Endodermal cell (in vitro differentiated cells): Measurements from ENCODE around the gene SMARCA2. TPM values are rescaled to one million over a fixed set of nuclear protein-coding genes. Genes with fewer than 3 reads are reported as not detected.

Source experiments
- DNase-seq: peaks from one replicate; pipeline ENCODE4 v3.0.0-alpha.2; 2017
- H3K27ac ChIP-seq: 2 replicates; pipeline ENCODE4 v1.5.1; 2013; ENCODE audit warnings: mild to moderate bottlenecking, low read depth, low read length, moderate library complexity
- H3K27me3 ChIP-seq: 2 replicates; pipeline ENCODE4 v1.6.1; 2013; ENCODE audit warnings: mild to moderate bottlenecking, low read length, moderate library complexity; ENCODE audit not compliant: insufficient read depth, control insufficient read depth, poor library complexity, severe bottlenecking
- H3K36me3 ChIP-seq: 2 replicates; pipeline ENCODE4 v1.7.0; 2013; ENCODE audit warnings: mild to moderate bottlenecking, low read length, moderate library complexity; ENCODE audit not compliant: control insufficient read depth, insufficient read depth
- H3K4me1 ChIP-seq: one replicate; pipeline ENCODE4 v1.7.0; 2013; ENCODE audit warnings: low read length; ENCODE audit not compliant: control insufficient read depth, insufficient read depth
- H3K4me3 ChIP-seq: 2 replicates; pipeline ENCODE4 v1.5.1; 2013; ENCODE audit warnings: mild to moderate bottlenecking, low read length, moderate library complexity
- H3K9ac ChIP-seq: 2 replicates; pipeline ENCODE4 v1.6.1; 2013; ENCODE audit warnings: mild to moderate bottlenecking, low read length, moderate library complexity; ENCODE audit not compliant: poor library complexity, severe bottlenecking; ENCODE audit errors: extremely low read depth
- H3K9me3 ChIP-seq: 2 replicates; pipeline ENCODE4 v1.6.1; 2013; ENCODE audit warnings: mild to moderate bottlenecking, low read length, moderate library complexity; ENCODE audit not compliant: control insufficient read depth
- H3K27ac Mint-ChIP-seq: 2 replicates; pipeline ENCODE4 v1.8.0; 2020; ENCODE audit warnings: mixed read lengths
- H3K27me3 Mint-ChIP-seq: 2 replicates; pipeline ENCODE4 v1.8.0; 2021; ENCODE audit warnings: mild to moderate bottlenecking, mixed read lengths; ENCODE audit not compliant: insufficient read depth
- H3K36me3 Mint-ChIP-seq: 2 replicates; pipeline ENCODE4 v1.8.0; 2020; ENCODE audit warnings: low read depth, mixed read lengths
- H3K4me1 Mint-ChIP-seq: 2 replicates; pipeline ENCODE4 v1.8.0; 2020; ENCODE audit warnings: mixed read lengths
- H3K4me3 Mint-ChIP-seq: 2 replicates; pipeline ENCODE4 v1.8.0; 2020; ENCODE audit warnings: mild to moderate bottlenecking, moderate library complexity, mixed read lengths
- H3K9me3 Mint-ChIP-seq: 2 replicates; pipeline ENCODE4 v1.8.0; 2020; ENCODE audit warnings: mild to moderate bottlenecking, mixed read lengths
- CTCF ChIP-seq: fragments of 200-600 bp; sonication (generic); conservative IDR thresholded peaks from 2 replicates; pipeline ENCODE4 v1.5.0; 2021; ENCODE audit warnings: antibody characterized with exemption, mild to moderate bottlenecking
- WGBS, 2 experiments: methylation state at CpG; one replicate each; pipeline versions ENCODE4 v1.1.5 to v1.1.7; 2013; ENCODE audit warnings: missing lambda C conversion rate in 2 of 2, mixed read lengths in 1 of 2; ENCODE audit not compliant: insufficient coverage in 1 of 2, insufficient read length in 1 of 2; 5-methylcytosine and 5-hydroxymethylcytosine counted together
- total RNA-seq, 2 donors: library from RNA; stranded (reverse); fragmentation: NEBNext Ultra II Directional in 1 of 2; extraction: Animal tissue kit (Norgen Biotek cat#: 25700) in 1 of 2; gene quantifications; 2 replicates in 1 of 2; 3 replicates in 1 of 2; pipeline ENCODE4 v1.2.1, GENCODE V29; 2021

Gene SMARCA2
- total RNA-seq, 2 donors from 2014 or later = 2.6 to 8.6 TPM

- peaks cover 31% of the 10 kb centered on the region for H3K4me1 Mint-ChIP-seq
- peak overlapping the region; percentile 84 for H3K4me3 Mint-ChIP-seq
- H3K27me3 ChIP-seq = peaks cover 48% of the 10 kb centered on the region
- peaks cover 2% of the 10 kb centered on the region for H3K4me1 ChIP-seq
- no peak for DNase-seq
- TF ChIP-seq CTCF = no peak
- peaks cover 46% of the 10 kb centered on the region for H3K27me3 Mint-ChIP-seq
- WGBS, 2 experiments = 12 to 13% methylated on average over 3 to 7 of the region's 7 CpGs
- H3K36me3 ChIP-seq = no peaks in the 10 kb centered on the region
- H3K4me3 ChIP-seq = peak overlapping the region; percentile 93
- no peaks in the 10 kb centered on the region for H3K36me3 Mint-ChIP-seq
- H3K9me3 ChIP-seq = no peaks in the 10 kb centered on the region
- no peak overlapping the region for H3K27ac Mint-ChIP-seq
- H3K9me3 Mint-ChIP-seq = no peaks in the 10 kb centered on the region
- H3K27ac ChIP-seq = no peak overlapping the region
- H3K9ac ChIP-seq = no peak overlapping the region
These were observed 3.1 kb downstream of the SMARCA2 start for GRCh38 chr9:2018162-2018643.

- Mint-ChIP-seq H3K36me3 (no peaks in the 10 kb centered on the region), H3K4me1 (peaks cover 35% of the 10 kb centered on the region), H3K27ac (no peak overlapping the region), H3K4me3 (no peak overlapping the region), H3K27me3 (peaks cover 38% of the 10 kb centered on the region), H3K9me3 (no peaks in the 10 kb centered on the region)
- no peaks in the 10 kb centered on the region for H3K9me3 ChIP-seq
- no peak overlapping the region for H3K9ac ChIP-seq
- no peak for TF ChIP-seq CTCF
- H3K4me1 ChIP-seq = peaks cover 2% of the 10 kb centered on the region
- peak overlapping the region; percentile 93 for H3K4me3 ChIP-seq
- H3K27me3 ChIP-seq = peaks cover 41% of the 10 kb centered on the region
- no peaks in the 10 kb centered on the region for H3K36me3 ChIP-seq
- H3K27ac ChIP-seq = no peak overlapping the region
- DNase-seq = no peak
- 10 to 31% methylated on average over 3 to 6 of the region's 6 CpGs for WGBS, 2 experiments
These were observed 3.8 kb downstream of the SMARCA2 start for GRCh38 chr9:2018764-2019558.

- peaks cover 35% of the 10 kb centered on the region for H3K27me3 ChIP-seq
- H3K9me3 ChIP-seq = no peaks in the 10 kb centered on the region
- H3K9me3 Mint-ChIP-seq = no peaks in the 10 kb centered on the region
- H3K36me3 ChIP-seq = no peaks in the 10 kb centered on the region
- TF ChIP-seq CTCF = no peak
- WGBS, 2 experiments = 80% methylated on average over 1 of the region's 1 CpG; no CpG with 5 or more reads in 1 of the 2 experiments
- no peaks in the 10 kb centered on the region for H3K36me3 Mint-ChIP-seq
- H3K4me1 ChIP-seq = peaks cover 2% of the 10 kb centered on the region
- peaks cover 35% of the 10 kb centered on the region for H3K4me1 Mint-ChIP-seq
- H3K9ac ChIP-seq = no peak overlapping the region
- H3K4me3 ChIP-seq = no peak overlapping the region
- no peak overlapping the region for H3K4me3 Mint-ChIP-seq
- no peak overlapping the region for H3K27ac ChIP-seq
- DNase-seq = no peak
- H3K27ac Mint-ChIP-seq = no peak overlapping the region
- peaks cover 31% of the 10 kb centered on the region for H3K27me3 Mint-ChIP-seq
These were observed 4.6 kb downstream of the SMARCA2 start for GRCh38 chr9:2019723-2020122.
